Hepatocyte (in vitro differentiated cells): ENCODE data around the gene NMNAT2. TPM values are rescaled to one million over a fixed set of nuclear protein-coding genes. Genes with fewer than 3 reads are reported as not detected.

ENCODE experiments used
- DNase-seq: peaks from one replicate; pipeline ENCODE4 v3.0.0-alpha.2; 2016; ENCODE audit warnings: low spot score
- H2AFZ ChIP-seq: fragments of 200-600 bp; sonication (generic); 2 replicates; pipeline ENCODE4 v1.6.0; 2016; ENCODE audit warnings: antibody characterized with exemption, mild to moderate bottlenecking
- H3K27ac ChIP-seq: fragments of 200-600 bp; sonication (generic); 2 replicates; pipeline ENCODE4 v1.5.1; 2016; ENCODE audit warnings: mild to moderate bottlenecking
- H3K27me3 ChIP-seq: fragments of 200-600 bp; sonication (generic); 2 replicates; pipeline ENCODE4 v1.6.1; 2016
- H3K36me3 ChIP-seq: fragments of 200-600 bp; sonication (generic); replicated peaks from 2 replicates; pipeline ENCODE4 v1.5.1; 2016; ENCODE audit warnings: low read depth; ENCODE audit not compliant: insufficient read depth
- H3K4me1 ChIP-seq: fragments of 200-600 bp; sonication (generic); 2 replicates; pipeline ENCODE4 v1.5.1; 2016; ENCODE audit warnings: mild to moderate bottlenecking, moderate library complexity; ENCODE audit not compliant: insufficient read depth
- H3K4me2 ChIP-seq: fragments of 200-600 bp; sonication (generic); 2 replicates; pipeline ENCODE4 v1.6.0; 2016
- H3K4me3 ChIP-seq: fragments of 200-600 bp; sonication (generic); 2 replicates; pipeline ENCODE4 v1.5.1; 2016; ENCODE audit warnings: mild to moderate bottlenecking
- H3K79me2 ChIP-seq: fragments of 200-600 bp; sonication (generic); 2 replicates; pipeline ENCODE4 v1.6.0; 2017; ENCODE audit warnings: mild to moderate bottlenecking
- H3K9me2 ChIP-seq: fragments of 200-600 bp; sonication (generic); replicated peaks from 2 replicates; pipeline ENCODE4 v1.6.0; 2017; ENCODE audit warnings: mild to moderate bottlenecking; ENCODE audit not compliant: insufficient read depth
- H3K9me3 ChIP-seq: fragments of 200-600 bp; sonication (generic); 2 replicates; pipeline ENCODE4 v1.5.1; 2016; ENCODE audit warnings: low read depth, mild to moderate bottlenecking
- H4K20me1 ChIP-seq: fragments of 200-600 bp; sonication (generic); 2 replicates; pipeline ENCODE4 v1.6.0; 2016; ENCODE audit warnings: mild to moderate bottlenecking; ENCODE audit not compliant: insufficient read depth, poor library complexity, severe bottlenecking
- CTCF ChIP-seq: fragments of 200-600 bp; sonication (generic); IDR thresholded peaks from 2 replicates; pipeline ENCODE4 v1.5.1; 2016; ENCODE audit warnings: antibody characterized with exemption, mild to moderate bottlenecking; ENCODE audit not compliant: poor library complexity
- EZH2 ChIP-seq: fragments of 200-600 bp; sonication (generic); IDR thresholded peaks from 2 replicates; pipeline ENCODE4 v1.6.1; 2016; ENCODE audit warnings: antibody characterized with exemption, mild to moderate bottlenecking, borderline replicate concordance
- EZH2phosphoT487 ChIP-seq: fragments of 200-600 bp; sonication (generic); IDR thresholded peaks from one replicate; pipeline ENCODE4 v1.6.1; 2018; ENCODE audit warnings: antibody characterized with exemption, mild to moderate bottlenecking, low read depth, moderate library complexity; ENCODE audit not compliant: unreplicated experiment, severe bottlenecking
- WGBS: methylation state at CpG from one replicate; pipeline ENCODE4 v1.1.6; 2016; ENCODE audit warnings: low lambda C conversion rate; ENCODE audit errors: missing lambda C conversion rate; 5-methylcytosine and 5-hydroxymethylcytosine counted together
- polyA plus RNA-seq: library from polyadenylated mRNA; unstranded; fragments of >200 nt; fragmentation: Nextera tagmentation; extraction: Ambion mirVana; gene quantifications from 2 replicates; pipeline ENCODE4 v1.2.1, GENCODE V29; 2016
- total RNA-seq: library from RNA; depleted of rRNA; stranded (reverse); fragments of >200 nt; gene quantifications from 2 replicates; pipeline ENCODE4 v1.2.3, GENCODE V29; 2014

NMNAT2 gene
- total and polyA plus RNA-seq, 2 experiments from 2014 or later, result 0.66 to 1.00 TPM

- no peak overlapping the region for H2AFZ ChIP-seq
- H3K27ac ChIP-seq, result no peak overlapping the region
- no peak for TF ChIP-seq EZH2
- TF ChIP-seq EZH2phosphoT487, result no peak
- no peak for TF ChIP-seq CTCF
Measured at GRCh38 chr1:183273300-183273699, 144.9 kb downstream of the NMNAT2 start.

GRCh38 chr1:183272390-183272848, 145.8 kb downstream of the NMNAT2 start:
- 49% methylated on average over 4 of the region's 4 CpGs for whole genome bisulfite sequencing
- H3K4me1 ChIP-seq, result peaks cover 17% of the 10 kb centered on the region
- no peaks in the 10 kb centered on the region for H3K27me3 ChIP-seq
- no peaks in the 10 kb centered on the region for H3K36me3 ChIP-seq
- H4K20me1 ChIP-seq, result no peaks in the 10 kb centered on the region
- TF ChIP-seq EZH2phosphoT487 (no peak), EZH2 (no peak), CTCF (no peak)
- no peaks in the 10 kb centered on the region for H3K79me2 ChIP-seq
- H3K4me2 ChIP-seq, result no peak overlapping the region
- H3K27ac ChIP-seq, result no peak overlapping the region
- no peak for DNase-seq
- H2AFZ ChIP-seq, result no peak overlapping the region
- H3K9me3 ChIP-seq, result no peaks in the 10 kb centered on the region
- no peaks in the 10 kb centered on the region for H3K9me2 ChIP-seq
- H3K4me3 ChIP-seq, result no peak overlapping the region

More at GRCh38 chr1:183273300-183273699, 144.9 kb downstream of the NMNAT2 start:
- 82% methylated on average over 5 of the region's 5 CpGs for WGBS
- no peaks in the 10 kb centered on the region for H3K9me2 ChIP-seq
- H3K36me3 ChIP-seq, result no peaks in the 10 kb centered on the region
- no peaks in the 10 kb centered on the region for H3K9me3 ChIP-seq
- H3K4me2 ChIP-seq, result no peak overlapping the region
- H3K4me3 ChIP-seq, result no peak overlapping the region
- DNase-seq, result no peak
- H4K20me1 ChIP-seq, result no peaks in the 10 kb centered on the region
- no peaks in the 10 kb centered on the region for H3K79me2 ChIP-seq
- no peaks in the 10 kb centered on the region for H3K27me3 ChIP-seq
- H3K4me1 ChIP-seq, result peaks cover 17% of the 10 kb centered on the region

GRCh38 chr1:183270541-183271141, 147.5 kb downstream of the NMNAT2 start:
- no peak overlapping the region for H3K4me3 ChIP-seq
- no peak overlapping the region for H2AFZ ChIP-seq
- H3K9me2 ChIP-seq, result no peaks in the 10 kb centered on the region
- H3K4me1 ChIP-seq, result peaks cover 17% of the 10 kb centered on the region
- no peak for TF ChIP-seq EZH2phosphoT487
- TF ChIP-seq EZH2, result no peak
- TF ChIP-seq CTCF, result no peak
- peak overlapping the region; percentile 78 for H3K27ac ChIP-seq
- no peaks in the 10 kb centered on the region for H4K20me1 ChIP-seq
- peak overlapping the region; percentile 37 for H3K4me2 ChIP-seq
- H3K79me2 ChIP-seq, result no peaks in the 10 kb centered on the region
- no peaks in the 10 kb centered on the region for H3K36me3 ChIP-seq
- no peak for DNase-seq
- H3K27me3 ChIP-seq, result no peaks in the 10 kb centered on the region
- 23% methylated on average over 5 of the region's 5 CpGs for WGBS
- H3K9me3 ChIP-seq, result no peaks in the 10 kb centered on the region
